Measurements from ENCODE around the gene KLK14. TPM values are rescaled to one million over a fixed set of nuclear protein-coding genes. Genes with fewer than 3 reads are reported as not detected.

KLK14 gene
- total and polyA plus RNA-seq, 2 of the 8 experiments (the other 6 are each of a cell fraction or from before 2014, with no cell fraction given), result 0.09 to 1.2 TPM

- no peak for DNase-seq (ENCODE audit: low read depth in 1 of 2, low spot score in 2 of 2)
- no peak overlapping the region for H2BK12ac ChIP-seq (ENCODE audit: low read depth, low read length)
- no peak overlapping the region; a peak in 1 of 7 replicates for H3K9ac ChIP-seq (replicated peaks in 1 of 4; ENCODE audit: extremely low read depth in 1 of 4, low read depth in 3 of 4, low read length in 3 of 4)
- no peak overlapping the region for H3K23ac ChIP-seq (ENCODE audit: insufficient read length)
- no peaks in the 10 kb centered on the region for H3K36me3 ChIP-seq (ENCODE audit: control insufficient read depth in 2 of 4, insufficient read depth in 4 of 4, low read length in 3 of 4)
- CTCF ChIA-PET (ENCODE audit: partially characterized antibody), result interaction anchor here (1.1 to 1.5 kb wide), 4 partner anchors 8 to 99 kb away, joined by 4 to 5 read pairs (median 4); no protein-coding TSS in a partner anchor
- no peak for FAIRE-seq
- H4K5ac ChIP-seq (ENCODE audit: insufficient read length, low read depth, low read length), result no peak overlapping the region
- no peak overlapping the region for H3K14ac ChIP-seq (ENCODE audit: insufficient read length)
- POLR2A ChIA-PET (ENCODE audit: partially characterized antibody), result no interaction called here
- no peaks in the 10 kb centered on the region for H3K79me1 ChIP-seq (ENCODE audit: low read depth, low read length)
- H3K27ac ChIP-seq (ENCODE audit: low read depth, low read length), result no peak overlapping the region
- H2BK20ac ChIP-seq (ENCODE audit: low read length), result no peak overlapping the region
- H3K4ac ChIP-seq (replicated peaks; ENCODE audit: insufficient read length, low read depth, low read length), result no peak overlapping the region
- no peak overlapping the region for H3K18ac ChIP-seq (ENCODE audit: extremely low read depth, low read length)
- WGBS, 2 experiments (ENCODE audit: extremely low coverage in 1 of 2, insufficient coverage in 1 of 2, insufficient read length in 1 of 2, insufficient replicate concordance in 2 of 2, low coverage in 1 of 2, low lambda C conversion rate in 2 of 2, missing lambda C conversion rate in 1 of 2), result 86% methylated on average over 6 of the region's 6 CpGs; no CpG with 5 or more reads in 1 of the 2 experiments
- no peaks in the 10 kb centered on the region; a peak in 1 of 7 replicates for H3K27me3 ChIP-seq (replicated peaks in 1 of 4; ENCODE audit: control insufficient read depth in 3 of 4, extremely low read depth in 1 of 4, insufficient read depth in 3 of 4, low read length in 3 of 4)
- H4K91ac ChIP-seq (replicated peaks; ENCODE audit: insufficient read length, low read length), result no peak overlapping the region
- no peak overlapping the region for H3K4me3 ChIP-seq (ENCODE audit: extremely low read depth in 1 of 4, insufficient read depth in 2 of 4, low read depth in 3 of 4, low read length in 4 of 4)
- H3K4me2 ChIP-seq (ENCODE audit: insufficient read depth in 1 of 2, low read depth in 2 of 2, low read length in 2 of 2), result no peak overlapping the region
- no peak overlapping the region for H2AK5ac ChIP-seq (ENCODE audit: low read depth, low read length)
- no peak overlapping the region for H2BK15ac ChIP-seq (ENCODE audit: low read length)
- no peak overlapping the region for H2BK5ac ChIP-seq (ENCODE audit: low read depth, low read length)
- no peaks in the 10 kb centered on the region for H4K20me1 ChIP-seq (replicated peaks in 1 of 2; ENCODE audit: control insufficient read depth in 1 of 2, insufficient read depth in 2 of 2, low read length in 2 of 2)
- no peak overlapping the region for H2BK120ac ChIP-seq (replicated peaks; ENCODE audit: low read depth, low read length)
- no peaks in the 10 kb centered on the region; the same call in 1 of the 2 replicates for H3K23me2 ChIP-seq (ENCODE audit: low read depth, low read length)
- H2AFZ ChIP-seq (ENCODE audit: low read length), result 0 out of 2 replicates have a peak overlapping the region, but pooled peaks have one; percentile 69
- no peaks in the 10 kb centered on the region for H3K79me2 ChIP-seq (ENCODE audit: control insufficient read depth in 1 of 2, insufficient read depth in 2 of 2, low read length in 2 of 2)
- no peaks in the 10 kb centered on the region for H3K9me3 ChIP-seq (ENCODE audit: insufficient read depth in 2 of 2, low read depth in 1 of 2, low read length in 1 of 2)
- no peak overlapping the region for H4K8ac ChIP-seq (ENCODE audit: extremely low read depth, insufficient read depth, low read length)
- H3K56ac ChIP-seq (replicated peaks; ENCODE audit: insufficient read length, low read depth, low read length), result no peak overlapping the region
- peaks cover 0 to 2% (median 0%) of the 10 kb centered on the region in 4 experiments; a peak in 1 of 7 replicates for H3K4me1 ChIP-seq (replicated peaks in 1 of 4; ENCODE audit: control insufficient read depth in 3 of 4, insufficient read depth in 4 of 4, low read length in 3 of 4)
- no peak for TF ChIP-seq RBBP5 (IDR thresholded peaks at IDR 0.05; ENCODE audit: borderline replicate concordance, low read depth, low read length)
- TF ChIP-seq ASH2L (IDR thresholded peaks at IDR 0.05; ENCODE audit: low read length), result no peak
- TF ChIP-seq SAP30 (IDR thresholded peaks at IDR 0.05; ENCODE audit: insufficient read depth, insufficient replicate concordance, low read length), result no peak
- no peak for TF ChIP-seq BCL11A (IDR thresholded peaks at IDR 0.05; ENCODE audit: low read depth in 2 of 2, low read length in 2 of 2)
- TF ChIP-seq HDAC6 (IDR thresholded peaks at IDR 0.05; ENCODE audit: low read depth, low read length), result no peak
- no peak for TF ChIP-seq RNF2 (IDR thresholded peaks at IDR 0.05; ENCODE audit: borderline replicate concordance, low read depth, low read length, missing control alignments, poor library complexity, severe bottlenecking)
- TF ChIP-seq EZH2 (IDR thresholded peaks at IDR 0.05; ENCODE audit: low read depth, low read length, severe bottlenecking), result no peak
- no peak for TF ChIP-seq YY1 (IDR thresholded peaks at IDR 0.05; ENCODE audit: low read depth, low read length)
- TF ChIP-seq CTBP2 (IDR thresholded peaks at IDR 0.05; ENCODE audit: borderline replicate concordance, insufficient read depth, insufficient read length, low read length), result no peak
- no peak for TF ChIP-seq CREB1 (IDR thresholded peaks at IDR 0.05)
- TF ChIP-seq SIRT6 (IDR thresholded peaks at IDR 0.05; ENCODE audit: low read length), result no peak
- TF ChIP-seq SP4 (IDR thresholded peaks at IDR 0.05; ENCODE audit: low read length), result no peak
- TF ChIP-seq FOSL1 (IDR thresholded peaks at IDR 0.05; ENCODE audit: insufficient read depth, low read depth, low read length), result no peak
- no peak for TF ChIP-seq RAD21 (IDR thresholded peaks at IDR 0.05 in 1 of 2, conservative IDR thresholded peaks at IDR 0.05 in 1 of 2; ENCODE audit: low read depth in 2 of 2, low read length in 2 of 2)
Observed at GRCh38 chr19:51119611-51120010, 36.9 kb upstream of the KLK14 start.
